Lung microvascular endothelial cell (primary cell): Measurements from ENCODE around the gene CFD. TPM values are rescaled to one million over a fixed set of nuclear protein-coding genes. Genes with fewer than 3 reads are reported as not detected.
A peak's percentile ranks its signal among the peaks of the same experiment; 100 is the strongest.
"Not testable (repeated sequence)": the region's sequence is repeated elsewhere in the genome, so short reads cannot be mapped to it uniquely, and the experiment has no call there.

Experiments used
- DNase-seq, 2 donors: peaks; one replicate each; pipeline versions ENCODE4 v3.0.0 to v3.0.0-alpha.2; 2010; ENCODE audit warnings: low read depth in 2 of 2
- total RNA-seq: library from RNA; depleted of rRNA; stranded (reverse); fragments of >200 nt; gene quantifications from 2 replicates; pipeline ENCODE4 v1.2.1, GENCODE V29; 2014

The CFD gene
- total RNA-seq, 1 donor from 2014 or later: 1.2 TPM

DNA sequence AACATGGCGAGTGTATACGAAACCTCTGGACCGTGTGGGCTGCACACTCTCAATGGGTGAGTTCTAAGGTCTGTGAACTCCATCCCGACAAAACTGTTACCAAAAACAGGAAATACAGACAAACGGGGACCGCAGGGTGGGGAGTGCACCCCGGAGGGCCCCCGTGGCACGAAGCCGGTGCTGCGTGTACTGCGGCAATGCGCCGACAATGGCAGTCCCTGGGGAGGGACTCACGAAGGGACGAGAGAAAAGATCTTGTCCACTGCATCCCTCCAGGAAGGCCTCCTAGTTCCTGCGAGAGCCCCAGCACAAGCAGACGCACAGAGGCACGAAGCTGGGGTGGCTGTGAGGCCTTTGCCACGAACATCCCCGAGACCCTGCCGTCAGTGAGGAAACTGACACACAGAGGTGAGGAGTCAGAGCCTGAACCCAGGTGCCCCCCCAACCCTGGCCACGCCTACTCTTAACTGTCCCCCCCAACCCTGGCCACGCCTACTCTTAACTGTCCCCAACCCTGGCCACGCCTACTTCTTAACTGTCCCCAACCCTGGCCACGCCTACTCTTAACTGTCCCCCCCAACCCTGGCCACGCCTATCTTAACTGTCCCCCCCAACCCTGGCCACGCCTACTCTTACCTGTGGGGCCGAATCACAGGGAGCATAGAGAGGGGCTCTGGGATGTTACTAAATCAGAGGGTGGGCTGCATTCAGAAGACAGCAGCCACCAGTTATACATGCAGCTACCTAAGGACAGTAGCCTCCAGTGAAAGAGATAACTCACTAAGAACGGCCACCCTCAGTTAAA is 29.3 kb downstream of the CFD start:
- no peak for DNase-seq

DNA sequence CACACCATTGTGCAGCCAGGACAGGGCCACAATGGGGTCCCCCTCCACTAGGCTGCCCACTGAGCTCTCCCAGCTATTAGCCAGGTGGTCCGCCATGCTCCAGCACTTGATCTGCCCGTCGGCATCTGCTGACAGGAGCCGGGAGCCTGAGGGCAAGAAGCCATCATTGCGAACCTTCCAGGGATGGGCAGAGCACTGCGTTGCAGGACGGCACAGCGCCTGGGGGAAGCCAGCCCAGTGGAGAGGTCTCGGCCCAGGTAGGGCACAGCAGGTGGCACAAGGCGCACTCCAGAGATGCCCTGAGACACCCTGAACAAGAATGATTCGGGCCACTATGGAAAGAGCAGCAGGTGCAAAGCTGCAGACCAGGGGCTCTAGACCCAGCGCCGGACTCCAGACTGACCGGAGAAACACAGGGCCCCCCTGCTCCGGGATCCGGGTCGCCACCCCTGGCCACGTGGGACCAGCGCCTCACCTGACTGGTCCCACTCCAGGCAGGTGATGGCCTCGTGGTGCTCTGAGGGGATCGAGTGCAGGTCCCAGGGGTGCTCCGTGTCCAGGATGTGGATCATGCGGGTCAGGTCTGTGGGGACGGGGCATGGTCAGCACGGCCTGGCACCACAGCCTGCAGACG is 30.3 kb downstream of the CFD start:
- no peak for DNase-seq

- DNase-seq: no peak
Measured at GRCh38 chr19:890831-891230, 31.4 kb downstream of the CFD start.

DNA sequence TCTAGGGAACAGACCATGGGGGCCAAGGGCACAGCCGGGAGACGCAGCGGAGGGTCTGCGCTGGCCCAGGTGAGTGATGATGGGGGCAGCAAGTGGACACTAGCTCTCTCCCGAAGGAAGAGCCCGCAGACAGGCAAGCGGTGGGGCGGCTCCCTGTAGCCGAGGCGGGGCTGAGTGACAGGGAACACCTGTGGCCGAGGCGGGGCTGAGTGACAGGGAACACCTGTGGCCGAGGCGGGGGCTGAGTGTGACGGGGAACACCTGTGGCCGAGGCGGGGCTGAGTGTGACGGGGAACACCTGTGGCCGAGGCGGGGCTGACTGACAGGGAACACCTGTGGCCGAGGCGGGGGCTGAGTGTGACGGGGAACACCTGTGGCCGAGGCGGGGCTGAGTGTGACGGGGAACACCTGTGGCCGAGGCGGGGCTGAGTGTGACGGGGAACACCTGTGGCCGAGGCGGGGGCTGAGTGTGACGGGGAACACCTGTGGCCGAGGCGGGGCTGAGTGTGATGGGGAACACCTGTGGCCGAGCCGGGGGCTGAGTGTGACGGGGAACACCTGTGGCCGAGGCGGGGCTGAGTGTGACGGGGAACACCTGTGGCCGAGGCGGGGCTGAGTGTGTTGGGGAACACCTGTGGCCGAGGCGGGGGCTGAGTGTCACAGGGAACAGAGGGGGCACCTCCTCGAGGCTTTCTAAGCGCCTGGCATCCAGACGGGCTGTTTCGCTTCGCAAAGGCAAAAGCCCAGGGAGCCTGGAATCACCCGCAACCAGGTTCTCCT is 32.1 kb downstream of the CFD start:
- not testable (repeated sequence) for DNase-seq

DNA sequence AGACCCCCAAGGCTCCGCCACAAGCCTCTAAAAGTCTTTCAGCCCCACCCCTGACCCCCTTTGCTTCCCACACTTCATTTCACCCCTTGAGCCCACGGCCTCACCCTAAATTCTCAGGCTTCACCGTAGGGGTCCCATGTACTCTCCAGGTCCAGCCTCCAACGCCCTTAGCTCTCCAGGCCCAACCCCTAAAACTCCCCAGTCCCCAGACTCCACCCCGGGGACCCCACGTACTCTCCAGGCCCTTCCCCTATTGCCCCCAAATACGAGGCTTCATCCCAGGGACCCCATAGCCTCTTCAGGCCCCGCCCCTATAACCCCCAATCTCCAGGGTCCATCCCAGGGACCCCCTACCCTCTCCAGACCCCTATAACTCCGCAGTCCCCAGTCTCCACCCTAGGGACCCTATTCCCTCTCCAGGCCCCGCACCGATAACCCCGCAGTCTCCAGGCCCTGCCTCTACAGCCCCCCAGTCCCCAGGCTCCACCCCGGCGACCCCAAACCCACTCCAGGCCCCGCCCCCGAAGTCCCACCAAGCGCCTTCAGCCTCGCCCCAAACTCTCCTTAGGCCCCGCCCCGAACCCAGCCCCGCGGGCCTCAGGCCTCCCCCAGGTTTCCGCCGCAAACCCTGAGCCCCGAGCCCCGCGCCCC is 32.9 kb downstream of the CFD start:
- no peak for DNase-seq

- peak; percentile 94 to 96 for DNase-seq
Measured at GRCh38 chr19:892894-893689, 33.6 kb downstream of the CFD start, which contains the start of the genes MED16 and RNU6-9. TSS of gene MED16 (minus strand) at chr19:893187. CDS start at chr19:891131, 2,056 bp downstream. TSS of gene RNU6-9 (plus strand) at chr19:893484.

GRCh38 chr19:896434-896833 is 37.0 kb downstream of the CFD start:
- DNase-seq: no peak

GRCh38 chr19:896999-897398 is 37.5 kb downstream of the CFD start:
- no peak for DNase-seq

DNA sequence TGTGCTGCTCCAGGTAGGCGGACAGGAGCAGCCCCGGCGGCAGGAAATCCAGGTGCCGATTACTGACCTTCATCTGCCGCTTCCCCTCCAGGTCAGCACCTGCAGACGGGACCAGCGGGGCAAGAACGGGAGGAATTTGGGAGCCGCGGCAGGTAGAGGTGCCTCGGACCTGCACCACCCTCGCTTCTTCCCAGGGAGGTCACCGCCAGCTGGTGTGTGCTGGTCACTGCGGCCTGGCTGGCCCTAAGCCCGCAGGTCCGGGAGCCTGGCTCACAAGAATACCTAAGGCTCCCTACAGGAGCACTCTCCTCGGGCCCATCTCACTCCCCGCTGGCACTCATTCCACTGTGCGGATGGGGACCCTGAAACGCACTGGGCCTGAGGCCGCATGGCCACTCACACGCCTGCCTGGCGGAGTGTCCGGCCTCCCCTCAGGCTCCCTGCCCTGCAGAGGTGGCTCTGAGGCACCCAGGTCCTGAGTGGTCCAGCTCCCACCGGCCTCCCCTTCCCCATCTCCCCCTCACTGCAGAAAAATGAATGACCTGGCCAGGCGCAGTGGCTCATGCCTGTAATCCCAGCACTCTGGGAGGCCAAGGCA is 38.1 kb downstream of the CFD start:
- no peak for DNase-seq

- no peak for DNase-seq
Measured at GRCh38 chr19:898663-899062, 39.2 kb downstream of the CFD start.

DNA sequence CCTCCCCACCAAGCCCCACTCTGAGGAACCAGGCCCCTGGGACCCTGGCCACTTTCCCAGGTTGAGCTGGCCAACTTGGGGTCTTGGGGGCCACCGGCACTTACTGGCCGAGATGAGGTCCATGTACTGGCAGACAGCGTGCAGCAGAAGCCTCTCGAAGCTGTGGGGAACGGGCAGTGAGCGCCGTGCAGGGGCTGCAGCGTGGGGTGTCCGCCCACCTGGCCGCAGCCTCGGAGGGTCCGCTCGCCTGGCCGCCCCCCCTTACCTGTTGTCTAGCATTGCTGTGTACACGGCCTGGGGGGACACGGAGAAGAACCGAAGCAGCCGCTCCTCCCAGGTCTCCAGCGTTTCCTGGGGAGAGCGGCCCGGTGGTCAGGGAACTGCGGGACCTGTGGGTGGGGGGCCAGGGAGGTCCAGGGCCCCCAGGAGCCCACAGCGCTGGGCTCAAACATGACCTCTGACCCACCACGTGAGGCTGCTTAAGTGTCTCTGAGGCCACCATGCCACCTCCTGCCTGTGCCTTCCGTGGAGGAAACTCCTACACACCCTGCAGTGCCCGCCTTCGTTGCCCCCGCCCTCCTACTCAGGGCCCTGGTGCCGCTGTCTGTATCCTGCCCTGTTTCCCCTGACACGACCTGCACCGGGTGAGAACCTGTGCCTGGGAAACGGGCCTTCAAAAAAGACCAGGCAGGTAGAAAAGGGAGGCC is 40.0 kb downstream of the CFD start:
- DNase-seq: no peak

DNA sequence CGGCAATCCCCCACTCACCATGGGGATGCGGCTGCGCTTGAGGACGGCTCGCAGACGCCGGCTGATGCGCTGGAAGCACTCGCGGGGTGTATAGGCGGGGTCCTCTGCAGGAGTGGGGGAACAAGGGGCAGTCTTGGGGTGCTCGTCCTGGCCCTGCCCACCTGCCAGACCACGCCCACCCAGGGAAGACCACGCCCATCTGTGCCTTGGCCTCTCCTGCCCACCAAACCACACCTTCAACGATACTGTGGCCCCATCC is 40.5 kb downstream of the CFD start:
- no peak for DNase-seq

- DNase-seq: no peak
Measured at GRCh38 chr19:900302-901111, 41.0 kb downstream of the CFD start.

- DNase-seq: no peak
Measured at GRCh38 chr19:901216-902092, 42.0 kb downstream of the CFD start.

- DNase-seq: no peak
Measured at GRCh38 chr19:902093-902370, 42.6 kb downstream of the CFD start.

- DNase-seq: no peak
Measured at GRCh38 chr19:902446-903226, 43.2 kb downstream of the CFD start.

GRCh38 chr19:903266-903797 is 43.9 kb downstream of the CFD start:
- DNase-seq: no peak
